ENCODE results near the gene ADAMTSL3.
"Not testable (repeated sequence)": the region's sequence is repeated elsewhere in the genome, so short reads cannot be mapped to it uniquely, and the experiment has no call there.

The ADAMTSL3 gene

DNA sequence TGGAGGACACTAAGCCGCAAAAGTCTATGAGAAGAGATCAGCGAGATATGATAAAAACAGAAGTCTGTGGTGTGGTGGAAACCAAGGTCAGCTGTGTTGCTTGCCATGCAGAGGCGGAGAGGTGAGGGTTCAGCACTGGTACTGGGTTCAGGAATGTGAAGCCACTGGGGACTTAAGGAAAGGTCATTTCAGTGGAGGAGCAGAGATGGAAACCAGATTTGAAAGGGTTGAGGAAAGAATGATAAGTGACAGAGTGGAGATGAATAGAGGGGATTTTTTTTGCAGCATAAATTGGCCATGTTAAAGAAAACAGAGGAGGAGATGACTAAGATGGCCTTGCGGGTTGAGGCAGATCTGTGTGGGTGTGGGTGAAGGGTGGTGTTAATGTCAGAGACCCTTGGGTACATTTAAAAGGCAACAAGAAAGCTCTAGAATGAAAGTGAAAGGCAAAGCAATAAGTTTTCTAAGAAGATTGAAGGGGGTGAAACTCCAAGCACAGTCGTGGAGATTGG lies 265.5 kb downstream of the ADAMTSL3 start:
- DNase-seq (ENCODE audit: low read depth), result no peak

DNA sequence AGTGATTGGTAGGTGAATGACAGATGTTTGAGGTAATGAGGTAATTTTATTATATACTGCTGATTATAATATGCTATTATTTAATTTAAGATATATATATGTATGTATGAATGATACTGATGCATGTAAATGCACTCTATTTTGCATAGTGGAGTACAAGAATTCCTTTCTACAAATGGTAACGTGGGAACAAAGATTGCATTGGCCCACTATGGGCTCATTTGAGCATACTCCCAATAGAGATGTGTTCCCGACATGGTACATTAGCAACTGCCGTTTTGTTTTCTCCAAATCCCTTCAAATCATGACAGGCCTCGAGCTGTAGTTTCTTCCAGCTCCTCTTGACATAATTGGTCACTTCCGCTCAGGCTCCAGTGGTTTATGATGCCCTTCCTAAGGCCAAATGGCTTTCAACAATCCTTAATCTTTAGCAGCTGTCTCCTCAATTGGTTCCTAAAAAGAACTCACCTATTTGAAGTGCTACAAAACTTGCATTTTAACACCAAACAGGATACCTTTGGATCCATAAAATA lies 266.1 kb downstream of the ADAMTSL3 start:
- DNase-seq (ENCODE audit: low read depth), result no peak

DNA sequence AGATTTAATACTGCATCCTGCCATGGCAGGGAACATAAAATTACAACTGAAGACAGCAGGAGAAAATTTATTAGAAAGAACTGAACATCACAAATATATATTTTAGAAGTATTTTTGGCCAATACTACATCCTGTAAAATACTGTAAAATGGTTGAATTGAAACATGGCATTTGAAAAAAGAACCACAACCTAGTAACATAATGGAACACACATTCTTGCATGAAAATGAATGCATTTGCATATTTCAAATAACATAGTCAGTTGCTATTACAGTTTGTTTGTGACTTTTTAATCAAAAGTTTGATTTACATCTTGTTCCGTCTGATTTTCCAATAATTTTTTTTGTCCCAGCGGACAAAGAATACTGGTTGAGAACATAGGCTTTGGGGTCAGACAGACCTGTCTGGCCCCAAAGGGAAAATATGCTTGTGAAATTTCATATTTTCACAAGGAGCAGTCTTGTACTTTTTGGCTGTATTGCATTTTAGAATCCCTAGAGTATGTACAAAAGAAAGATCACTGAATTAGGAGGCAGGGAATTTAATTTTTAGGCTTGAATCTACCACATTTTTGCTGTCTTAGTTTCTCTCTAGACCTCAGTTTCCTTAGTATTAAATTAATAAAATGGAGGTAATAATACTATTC lies 268.8 kb downstream of the ADAMTSL3 start:
- DNase-seq (ENCODE audit: low read depth), result no peak

DNA sequence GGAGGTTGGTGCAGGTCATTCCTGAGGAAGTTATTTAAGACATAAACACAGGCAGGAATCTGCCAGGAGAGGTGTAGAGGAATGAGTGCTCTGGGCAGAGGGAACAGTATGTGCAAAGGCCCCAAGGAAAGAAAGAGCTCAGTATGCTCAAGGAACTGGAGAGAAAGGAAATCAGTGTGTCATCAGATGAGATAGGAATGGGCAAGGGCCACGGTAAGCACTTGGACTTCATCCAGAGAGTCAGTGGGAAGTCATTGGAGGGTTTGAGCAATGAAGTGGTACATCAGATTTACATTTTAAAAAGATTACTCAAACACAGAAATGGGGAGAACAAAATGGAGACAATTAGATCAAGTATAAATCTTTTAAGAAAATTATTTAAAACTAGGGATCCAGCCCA lies 272.2 kb downstream of the ADAMTSL3 start:
- no peak for DNase-seq (ENCODE audit: low read depth)

DNA sequence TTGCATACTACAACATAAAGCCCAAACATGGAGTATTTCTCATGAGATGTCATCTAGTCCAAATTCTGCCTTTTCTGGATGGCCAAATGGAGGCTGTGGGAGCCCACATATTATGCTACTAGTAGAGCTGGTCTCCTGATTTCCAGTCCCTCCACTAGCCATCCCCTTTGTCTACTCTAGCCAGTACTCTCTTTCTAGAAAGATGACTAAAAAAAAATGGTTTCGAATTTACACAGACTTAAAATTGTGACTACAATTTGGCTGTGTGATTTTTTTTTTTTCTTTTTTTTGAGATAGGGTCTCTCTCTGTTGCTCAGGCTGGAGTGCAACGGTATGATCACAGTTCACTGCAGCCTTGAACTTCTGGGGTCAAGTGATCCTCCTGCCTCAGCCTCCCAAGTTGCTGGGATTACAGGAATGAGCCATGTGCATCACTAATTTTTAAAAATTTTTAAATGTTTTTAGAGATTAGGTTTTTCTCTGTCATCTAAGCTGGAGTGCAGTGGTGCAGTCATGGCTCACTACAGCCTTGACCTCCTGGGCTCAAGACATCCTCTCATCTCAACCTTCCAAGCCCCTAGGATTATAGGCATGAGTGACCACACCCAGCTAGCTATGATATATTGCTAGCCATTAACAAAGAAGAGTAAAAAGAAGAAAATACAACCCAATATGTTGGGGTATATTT lies 273.9 kb downstream of the ADAMTSL3 start:
- DNase-seq (ENCODE audit: low read depth), result no peak

DNA sequence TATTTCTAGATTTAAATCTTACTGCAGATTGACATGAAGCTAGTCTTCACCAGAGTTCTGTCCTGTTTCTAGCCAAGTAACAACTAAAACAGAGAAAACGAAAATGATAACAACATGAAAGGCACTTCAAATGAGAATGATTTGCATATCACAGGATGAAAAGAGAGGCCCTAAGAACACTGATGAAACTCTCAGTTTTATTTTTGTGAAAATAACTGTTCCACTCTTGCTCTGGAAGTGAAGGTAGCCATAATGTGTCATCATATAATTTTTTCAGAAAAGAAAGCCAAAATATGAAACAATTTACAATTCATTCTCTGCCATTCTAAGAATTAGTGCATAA lies 274.4 kb downstream of the ADAMTSL3 start:
- DNase-seq (ENCODE audit: low read depth), result no peak

DNA sequence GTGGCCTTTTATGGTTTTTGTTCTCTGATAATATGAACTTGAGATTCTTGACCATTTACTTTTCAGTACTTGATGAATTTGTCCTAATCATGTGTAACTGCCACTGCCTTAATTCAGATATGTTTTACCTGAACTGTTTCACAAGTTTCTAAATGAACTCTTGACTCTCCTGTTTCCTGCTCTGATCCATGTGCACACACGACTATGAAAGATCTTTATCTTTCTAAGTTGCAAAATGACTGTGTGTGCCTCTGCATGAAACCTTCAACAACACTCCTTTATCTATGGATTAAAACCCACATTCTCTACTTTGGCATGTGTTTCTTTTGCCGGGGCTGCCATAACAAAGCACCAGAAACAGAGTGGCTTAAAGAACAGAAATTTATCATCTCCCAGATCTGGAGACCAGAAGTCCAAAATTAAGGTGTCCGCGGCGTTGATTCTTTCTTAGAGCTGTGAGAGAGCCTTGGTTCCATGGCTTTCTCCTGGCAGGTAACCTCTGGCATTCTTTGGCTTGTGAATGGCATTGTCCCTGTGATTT lies 275.0 kb downstream of the ADAMTSL3 start:
- DNase-seq (ENCODE audit: low read depth), result no peak

DNA sequence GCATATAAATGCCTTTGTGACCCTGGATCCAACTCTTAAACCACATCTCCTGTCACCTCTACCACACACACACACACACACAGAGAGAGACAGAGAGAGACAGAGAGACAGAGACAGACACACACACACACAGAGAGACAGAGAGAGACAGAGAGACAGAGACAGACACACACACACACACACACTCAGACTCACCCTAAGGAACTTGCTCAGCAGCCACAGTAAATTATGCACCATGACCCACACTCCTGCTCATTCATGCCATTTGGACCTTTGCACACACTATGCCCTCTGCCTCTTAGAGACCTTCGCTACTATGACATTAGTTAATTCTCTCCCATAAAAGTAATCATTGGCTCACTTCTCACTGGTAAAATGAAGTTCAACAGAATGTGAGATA lies 275.7 kb downstream of the ADAMTSL3 start:
- no peak for DNase-seq (ENCODE audit: low read depth)

DNA sequence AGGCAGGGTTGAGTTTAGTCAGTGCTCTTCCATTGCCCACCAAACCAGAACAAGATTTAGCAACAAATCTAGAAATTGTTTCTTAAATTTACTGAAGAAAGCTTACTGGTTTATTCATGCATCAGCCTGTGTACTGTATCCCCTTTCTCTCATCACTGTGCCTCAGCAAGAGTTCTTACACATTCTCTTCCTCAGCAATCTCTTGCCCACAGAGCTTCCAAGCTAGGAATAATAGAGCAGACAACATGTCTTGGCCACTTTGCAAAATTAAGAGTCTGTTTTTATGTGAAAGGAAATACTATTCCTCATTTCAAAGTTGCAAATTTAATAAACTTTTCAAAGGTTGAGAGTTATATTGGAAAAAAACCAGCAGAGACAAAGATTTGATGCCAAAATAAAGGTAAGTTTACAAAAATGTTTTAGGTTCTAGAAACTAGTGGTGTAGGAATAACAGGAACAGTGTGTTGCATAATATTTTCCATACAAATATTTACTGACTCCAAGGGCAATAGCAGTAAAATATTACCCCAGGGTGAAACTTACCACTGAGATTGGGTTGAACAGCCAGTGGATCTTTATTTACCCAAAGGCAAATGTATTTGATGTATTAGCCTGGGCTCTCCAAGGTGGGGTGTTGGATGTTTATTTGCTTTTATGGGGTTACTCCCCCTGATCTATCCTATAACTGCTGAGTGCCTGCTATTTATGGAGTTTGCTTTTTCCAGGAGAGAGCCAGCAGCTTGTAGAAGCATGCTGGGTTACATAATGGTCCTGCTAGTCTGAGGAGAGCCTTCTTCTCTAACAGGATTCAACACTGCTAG lies 276.7 kb downstream of the ADAMTSL3 start:
- DNase-seq (ENCODE audit: low read depth), result no peak

DNA sequence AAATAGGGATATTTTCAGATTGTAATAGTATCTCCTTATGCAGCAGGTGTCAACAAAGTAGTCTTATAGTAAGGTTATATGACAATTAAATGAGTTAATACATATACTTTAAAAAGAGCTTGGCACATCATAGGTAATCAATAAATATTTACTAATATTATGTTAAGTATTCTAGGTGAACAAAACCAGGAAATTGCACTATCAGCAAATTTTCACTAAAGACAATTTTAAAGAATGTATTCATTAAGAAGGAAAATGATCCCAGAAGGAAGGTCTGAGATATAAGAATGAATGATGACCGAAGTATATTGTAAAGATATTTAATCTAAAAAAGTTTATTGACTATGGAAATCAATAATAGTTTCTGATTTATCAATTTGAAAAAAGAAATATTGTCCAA lies 281.9 kb downstream of the ADAMTSL3 start:
- DNase-seq (ENCODE audit: low read depth), result no peak

DNA sequence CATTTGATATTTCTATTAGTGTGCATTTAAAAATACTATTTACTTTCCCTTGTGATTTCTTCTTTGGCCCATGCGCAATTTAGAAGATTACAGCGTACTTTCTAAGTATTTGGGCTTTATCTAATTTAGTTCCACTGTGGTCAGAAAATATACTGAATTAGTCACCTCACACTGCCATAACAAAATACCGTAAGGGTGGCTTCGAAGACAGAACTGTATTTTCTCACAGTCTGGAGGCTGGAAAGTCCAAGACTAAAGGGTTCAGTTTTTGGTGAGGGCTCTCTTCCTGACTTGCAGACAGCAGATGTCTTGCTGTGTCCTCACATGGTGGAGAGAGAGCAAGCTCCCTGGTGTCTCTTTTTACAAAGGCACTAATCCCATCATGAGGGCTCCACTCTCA lies 286.2 kb downstream of the ADAMTSL3 start:
- no peak for DNase-seq (ENCODE audit: low read depth)

DNA sequence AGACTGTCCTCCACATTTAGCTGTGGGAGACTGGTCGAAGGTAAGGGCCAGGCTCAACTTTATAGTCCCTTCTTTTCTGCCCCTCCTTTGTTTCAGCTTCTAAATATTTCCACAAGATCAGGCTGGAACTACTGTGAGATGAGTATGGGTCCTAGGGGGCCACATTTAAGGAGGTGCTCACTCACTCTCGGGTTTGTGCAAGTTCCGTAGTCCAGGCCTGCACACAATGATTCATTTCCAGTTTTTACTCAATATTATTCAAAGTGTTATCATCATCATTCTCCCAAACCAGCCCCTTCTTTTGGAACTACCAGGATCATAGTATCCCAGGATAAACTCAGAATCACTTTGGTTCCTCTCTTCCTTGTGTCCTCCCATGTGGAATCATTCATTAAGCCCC lies 289.1 kb downstream of the ADAMTSL3 start:
- no peak for DNase-seq (ENCODE audit: low read depth)

DNA sequence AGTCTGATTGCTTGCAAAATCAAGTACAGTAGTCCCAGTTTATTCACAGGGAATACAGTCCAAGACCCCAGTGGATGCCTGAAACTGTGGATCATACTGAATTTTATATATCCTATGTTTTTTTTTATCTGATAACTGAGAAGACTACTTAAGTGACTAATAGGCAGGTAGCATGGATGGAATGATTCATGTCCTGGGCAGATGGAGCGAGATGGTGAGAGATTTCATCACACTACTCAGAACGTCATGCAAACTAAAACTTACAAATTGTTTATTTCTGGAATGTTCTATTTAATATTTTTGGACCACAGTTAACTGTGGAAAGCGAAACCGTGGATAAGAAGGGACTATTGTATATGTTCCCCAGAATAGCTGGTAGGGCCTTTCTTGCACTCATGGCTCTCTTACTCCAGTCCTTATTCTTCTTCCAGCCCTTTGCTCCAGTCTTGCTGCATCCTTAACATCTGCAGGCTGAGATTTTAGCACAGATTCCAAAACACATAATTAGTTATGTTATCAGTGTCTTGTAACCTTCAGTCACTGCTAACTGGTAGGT lies 290.0 kb downstream of the ADAMTSL3 start:
- no peak for DNase-seq (ENCODE audit: low read depth)

DNA sequence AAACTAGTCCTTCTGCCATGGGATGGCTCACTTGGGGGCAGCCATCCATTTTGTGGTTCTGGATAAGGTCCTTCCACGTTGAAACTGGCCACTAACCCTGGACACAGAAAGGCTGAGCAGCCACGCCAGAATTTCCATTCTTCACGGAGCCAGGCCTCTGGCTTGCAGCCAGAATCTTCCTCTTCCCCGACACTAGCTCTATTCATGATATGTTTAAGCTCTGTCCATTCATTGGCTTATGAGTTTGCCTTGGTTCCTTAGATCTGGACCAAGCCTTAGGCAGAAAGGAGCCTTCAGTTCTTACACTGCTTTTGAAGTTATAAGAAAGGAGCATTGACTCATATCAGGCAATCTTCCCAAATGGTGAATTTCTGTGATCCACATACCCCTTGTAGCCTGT lies 293.2 kb downstream of the ADAMTSL3 start:
- no peak for DNase-seq (ENCODE audit: low read depth)

DNA sequence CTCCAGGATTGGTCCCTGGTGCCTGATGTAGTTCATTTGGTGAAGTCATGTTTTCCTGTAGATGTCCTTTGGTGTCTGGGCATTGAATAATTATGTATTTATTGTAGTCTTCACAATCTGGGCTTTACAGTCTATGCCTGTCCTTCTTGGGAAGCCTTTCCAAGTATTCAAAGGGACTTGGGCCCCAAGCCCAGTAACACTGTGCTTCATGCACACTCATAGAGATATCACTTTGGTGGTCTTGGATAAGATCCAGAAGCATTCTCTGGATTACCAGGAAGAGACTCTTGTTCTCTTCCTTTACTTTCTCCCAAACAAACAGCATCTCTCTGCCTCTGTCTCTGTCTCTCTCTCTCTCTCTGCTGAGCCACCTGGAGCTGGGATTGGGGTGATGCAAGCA lies 300.6 kb downstream of the ADAMTSL3 start:
- no peak for DNase-seq (ENCODE audit: low read depth)

DNA sequence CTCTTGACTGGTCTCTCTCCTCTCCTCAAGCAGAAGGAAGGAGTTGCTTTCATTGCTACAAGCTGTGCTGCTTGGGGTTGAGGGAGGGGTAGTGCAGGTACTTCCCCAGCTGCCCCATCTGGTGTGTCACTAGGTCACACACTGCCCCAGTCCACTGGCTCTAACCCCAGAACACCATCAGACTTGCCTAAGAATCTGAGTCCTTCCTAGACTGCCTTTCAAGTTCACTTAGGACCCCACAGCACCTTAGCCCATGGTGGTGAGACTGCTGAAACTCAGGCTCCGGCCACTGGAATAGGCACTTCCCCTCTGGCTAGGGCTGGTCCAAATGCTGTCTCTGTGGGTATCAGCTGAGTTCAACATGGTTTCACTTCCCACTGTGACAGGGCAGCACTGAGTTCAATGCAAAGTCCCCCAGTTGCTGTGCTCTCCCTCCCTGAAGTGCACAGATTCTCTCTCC lies 301.9 kb downstream of the ADAMTSL3 start:
- DNase-seq (ENCODE audit: low read depth), result no peak

DNA sequence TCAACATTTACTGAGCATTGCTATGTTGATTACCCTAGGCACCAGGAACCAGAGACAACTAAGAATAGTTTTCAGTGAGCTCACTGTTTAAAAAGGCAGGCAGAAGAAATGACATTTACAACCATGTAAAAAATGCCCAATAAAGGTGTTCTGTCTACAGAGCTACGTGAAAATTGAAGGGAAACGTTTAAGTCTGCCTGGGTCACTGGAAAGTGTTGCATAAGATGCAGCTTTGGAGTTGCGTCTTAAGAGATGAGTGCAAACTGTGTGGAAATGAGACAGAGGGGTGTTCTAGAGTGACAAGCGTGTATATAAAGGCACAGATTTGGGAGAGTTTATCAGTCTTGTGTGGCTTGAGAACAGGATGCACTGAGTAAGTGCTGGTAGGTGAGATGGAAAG lies 303.0 kb downstream of the ADAMTSL3 start:
- DNase-seq (ENCODE audit: low read depth), result no peak

DNA sequence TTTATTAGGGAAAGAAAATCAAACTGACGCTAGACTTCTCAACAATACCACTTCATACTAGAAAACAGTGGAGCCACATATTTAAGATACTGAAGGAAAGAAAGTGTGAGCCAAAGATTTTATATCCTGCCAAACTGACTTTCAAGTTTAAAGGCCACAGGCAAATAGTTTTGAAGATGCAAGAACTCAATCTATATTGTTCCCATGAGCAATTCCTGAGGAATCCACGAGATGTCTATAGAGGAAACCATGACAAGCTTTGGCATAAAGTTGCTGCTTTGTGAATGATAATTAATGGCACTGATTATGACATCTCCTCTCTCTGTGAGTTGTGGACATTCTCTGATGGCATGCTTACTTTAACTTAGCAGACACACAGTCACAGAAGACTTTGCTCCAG lies 305.6 kb downstream of the ADAMTSL3 start:
- DNase-seq (ENCODE audit: low read depth), result no peak

DNA sequence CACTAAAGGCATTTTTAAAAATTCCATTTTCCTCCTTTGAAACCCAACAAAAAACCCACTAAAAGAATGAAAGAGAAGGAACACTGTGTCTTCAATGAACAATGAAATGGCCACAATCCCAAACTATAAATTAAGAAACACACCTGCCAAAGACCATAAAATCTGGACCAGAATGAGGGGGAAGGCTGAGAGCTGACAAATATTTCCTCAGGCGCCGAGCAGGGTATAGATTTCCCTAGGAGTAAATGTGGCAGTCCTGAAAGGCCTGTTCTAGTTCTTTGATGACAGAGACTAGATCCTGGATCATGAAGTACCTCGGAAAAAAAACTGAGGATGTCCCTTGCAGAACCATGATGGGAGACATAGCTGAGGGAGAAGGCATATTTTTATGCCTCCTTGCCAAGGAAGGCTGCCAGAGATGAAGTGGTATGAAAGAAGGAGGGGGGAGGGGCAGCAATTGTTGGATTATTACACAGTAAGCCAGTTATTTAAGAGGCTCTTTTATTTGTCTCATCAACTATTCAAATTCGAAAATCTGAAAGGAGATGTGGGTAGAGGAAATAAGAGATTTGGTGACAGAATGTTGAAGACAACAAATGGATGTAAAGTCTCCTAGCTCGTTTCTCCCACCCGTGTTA lies 306.4 kb downstream of the ADAMTSL3 start:
- DNase-seq (ENCODE audit: low read depth), result no peak

DNA sequence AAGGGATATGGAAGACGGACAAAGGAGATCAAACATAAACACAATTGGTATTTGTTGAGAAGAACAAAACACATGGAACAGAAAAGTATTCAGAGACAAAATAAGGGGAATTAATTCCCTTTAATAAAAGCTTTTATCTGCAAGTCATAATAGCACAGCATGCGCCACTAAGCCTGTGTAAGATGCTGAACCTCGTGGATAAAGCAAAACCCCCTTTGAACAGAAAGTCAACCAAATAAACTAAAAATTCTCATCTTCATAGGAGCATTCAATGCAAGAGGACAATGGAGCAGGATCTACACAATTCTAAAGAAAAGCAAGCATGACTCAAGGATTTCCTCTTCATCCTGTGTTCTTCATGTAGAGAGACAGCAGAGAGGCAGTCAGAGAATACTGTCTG lies 307.4 kb downstream of the ADAMTSL3 start:
- DNase-seq (ENCODE audit: low read depth), result no peak

DNA sequence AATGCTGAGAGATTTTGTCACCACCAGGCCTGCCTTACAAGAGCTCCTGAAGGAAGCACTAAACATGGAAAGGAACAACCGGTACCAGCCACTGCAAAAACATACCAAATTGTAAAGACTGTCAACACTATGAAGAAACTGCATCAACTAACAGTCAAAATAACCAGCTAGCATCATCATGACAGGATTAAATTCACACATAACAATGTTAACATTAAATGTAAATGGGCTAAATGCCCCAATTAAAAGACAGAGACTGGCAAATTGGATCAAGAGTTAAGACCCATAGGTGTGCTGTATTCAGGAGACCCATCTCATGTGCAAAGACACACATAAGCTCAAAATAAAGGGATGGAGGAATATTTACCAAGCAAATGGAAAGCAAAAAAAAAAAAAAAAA lies 311.0 kb downstream of the ADAMTSL3 start:
- not testable (repeated sequence) for DNase-seq (ENCODE audit: low read depth)
